GM19324 (cell line): ENCODE data around the gene HES3.
"Not testable (repeated sequence)": the region's sequence is repeated elsewhere in the genome, so short reads cannot be mapped to it uniquely, and the experiment has no call there.

Source experiments
- ATAC-seq: cut with Tn5 transposase; IDR thresholded peaks from one replicate; pipeline ENCODE4 v1.9.1; 2021; ENCODE audit warnings: mild to moderate bottlenecking, moderate library complexity; ENCODE audit not compliant: unreplicated experiment, low FRiP score

Gene HES3

GRCh38 chr1:6218375-6219164, 25.4 kb upstream of the HES3 start:
- ATAC-seq = no peak

- not testable (repeated sequence) for ATAC-seq
Measured at GRCh38 chr1:6219641-6220040, 24.3 kb upstream of the HES3 start.

- ATAC-seq = no peak
Measured at GRCh38 chr1:6220236-6220635, 23.7 kb upstream of the HES3 start.

- no peak for ATAC-seq
Measured at GRCh38 chr1:6221210-6221784, 22.7 kb upstream of the HES3 start.

- ATAC-seq = no peak
Measured at GRCh38 chr1:6222636-6223035, 21.3 kb upstream of the HES3 start.

- ATAC-seq = no peak
Measured at GRCh38 chr1:6223617-6224016, 20.4 kb upstream of the HES3 start.

- no peak for ATAC-seq
Measured at GRCh38 chr1:6224718-6225117, 19.3 kb upstream of the HES3 start.

GRCh38 chr1:6225651-6226050, 18.3 kb upstream of the HES3 start:
- ATAC-seq = no peak

- ATAC-seq = no peak
Measured at GRCh38 chr1:6233376-6233775, 10.6 kb upstream of the HES3 start.

- ATAC-seq = no peak
Measured at GRCh38 chr1:6234502-6235295, 9.3 kb upstream of the HES3 start.

- no peak for ATAC-seq
Measured at GRCh38 chr1:6235296-6235677, 8.7 kb upstream of the HES3 start.

GRCh38 chr1:6237093-6237492, 6.9 kb upstream of the HES3 start:
- ATAC-seq = no peak

- ATAC-seq = no peak
Measured at GRCh38 chr1:6239213-6239752, 4.7 kb upstream of the HES3 start.

- ATAC-seq = no peak
Measured at GRCh38 chr1:6239950-6240768, 3.8 kb upstream of the HES3 start.

GRCh38 chr1:6241107-6241886, 2.7 kb upstream of the HES3 start:
- no peak for ATAC-seq

- ATAC-seq = no peak
Measured at GRCh38 chr1:6241887-6242740, 1.9 kb upstream of the HES3 start.

GRCh38 chr1:6243053-6243834, 735 bp upstream of the HES3 start:
- ATAC-seq = no peak
